ENCODE data around the gene ZNF331. TPM values are rescaled to one million over a fixed set of nuclear protein-coding genes. Genes with fewer than 3 reads are reported as not detected.

The ZNF331 gene
- total RNA-seq, 1 experiment from 2014 or later: 16.1 TPM

- no peak for DNase-seq (ENCODE audit: low read depth)
These were observed 89.0 kb downstream of the ZNF331 start for GRCh38 chr19:53626976-53627375.

Other genes starting within 250 kb of the ZNF331 start
- gene ZNF845, start 204.4 kb upstream of the ZNF331 start, total RNA-seq (2014; rRNA removed): 8.5 and 9.8 TPM in 2 replicates
- 7.3 and 8.3 TPM in 2 replicates for gene ZNF525, start 172.4 kb upstream of the ZNF331 start, total RNA-seq (2014; rRNA removed)
- gene ZNF765, start 143.0 kb upstream of the ZNF331 start, total RNA-seq (2014; rRNA removed): 11.3 and 15.8 TPM in 2 replicates
- 11.8 and 16.1 TPM in 2 replicates for gene ZNF761, start 106.2 kb upstream of the ZNF331 start, total RNA-seq (2014; rRNA removed)
- 3.5 and 5.7 TPM in 2 replicates for gene ZNF813, start 70.4 kb upstream of the ZNF331 start, total RNA-seq (2014; rRNA removed)
- not detected in 2 replicates for gene DPRX, start 93.9 kb downstream of the ZNF331 start, total RNA-seq (2014; rRNA removed)

All from LHCN-M2 (cell line).